Coronary artery (tissue), 2 donors: ENCODE data around the gene AFF3.

Experiments used
- DNase-seq: peaks from one replicate; pipeline ENCODE4 v3.0.0-alpha.2; 2017; ENCODE audit warnings: low spot score
- H3K27ac ChIP-seq, 2 donors: fragments of 200-600 bp; sonication (generic); one replicate each; pipeline ENCODE4 v1.5.1; 2016 to 2019
- H3K4me3 ChIP-seq: fragments of 200-600 bp; sonication (generic); 2 replicates; pipeline ENCODE4 v1.5.1; 2016; ENCODE audit warnings: mild to moderate bottlenecking, moderate library complexity
- TF ChIP-seq, protein P1 (sequence below): fragments of 200-600 bp; sonication (generic); IDR thresholded peaks from one replicate; pipeline ENCODE4 v1.5.1; 2019; ENCODE audit warnings: antibody characterized with exemption

AFF3 gene

DNA sequence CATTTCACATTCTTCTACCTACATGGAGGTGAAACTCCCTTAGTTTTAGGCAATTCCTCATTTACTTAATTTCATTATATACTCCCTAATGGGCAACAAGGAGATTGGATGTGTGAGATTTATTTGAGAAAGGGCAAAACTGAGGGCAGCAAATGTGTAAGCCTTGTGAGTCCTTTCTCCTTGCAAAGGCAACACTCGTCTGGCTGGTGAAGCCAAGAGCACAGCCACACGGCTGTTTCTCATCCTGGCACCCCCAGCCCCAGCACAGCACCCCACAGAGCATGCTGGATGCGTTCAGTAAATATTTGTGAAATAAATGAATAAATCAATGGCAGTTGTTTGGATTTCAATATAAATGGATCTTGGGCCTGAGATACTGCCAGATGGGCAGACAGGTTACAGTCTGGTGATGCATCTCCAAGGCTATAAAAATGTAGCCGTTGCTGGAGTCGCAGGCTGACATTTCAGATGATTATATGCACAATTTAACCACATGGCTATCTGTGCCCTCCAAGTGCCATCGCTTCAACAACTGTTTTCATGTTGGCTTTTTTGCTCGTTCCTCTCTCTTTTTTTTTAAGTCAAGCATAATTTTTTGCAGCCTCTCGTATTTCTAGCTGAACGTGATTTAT lies 498.5 kb downstream of the AFF3 start:
- TF ChIP-seq, protein P1, sequence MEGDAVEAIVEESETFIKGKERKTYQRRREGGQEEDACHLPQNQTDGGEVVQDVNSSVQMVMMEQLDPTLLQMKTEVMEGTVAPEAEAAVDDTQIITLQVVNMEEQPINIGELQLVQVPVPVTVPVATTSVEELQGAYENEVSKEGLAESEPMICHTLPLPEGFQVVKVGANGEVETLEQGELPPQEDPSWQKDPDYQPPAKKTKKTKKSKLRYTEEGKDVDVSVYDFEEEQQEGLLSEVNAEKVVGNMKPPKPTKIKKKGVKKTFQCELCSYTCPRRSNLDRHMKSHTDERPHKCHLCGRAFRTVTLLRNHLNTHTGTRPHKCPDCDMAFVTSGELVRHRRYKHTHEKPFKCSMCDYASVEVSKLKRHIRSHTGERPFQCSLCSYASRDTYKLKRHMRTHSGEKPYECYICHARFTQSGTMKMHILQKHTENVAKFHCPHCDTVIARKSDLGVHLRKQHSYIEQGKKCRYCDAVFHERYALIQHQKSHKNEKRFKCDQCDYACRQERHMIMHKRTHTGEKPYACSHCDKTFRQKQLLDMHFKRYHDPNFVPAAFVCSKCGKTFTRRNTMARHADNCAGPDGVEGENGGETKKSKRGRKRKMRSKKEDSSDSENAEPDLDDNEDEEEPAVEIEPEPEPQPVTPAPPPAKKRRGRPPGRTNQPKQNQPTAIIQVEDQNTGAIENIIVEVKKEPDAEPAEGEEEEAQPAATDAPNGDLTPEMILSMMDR, result no peak
- Histone ChIP-seq H3K4me3 (no peak overlapping the region), H3K27ac (no peak overlapping the region)
- no peak for DNase-seq

DNA sequence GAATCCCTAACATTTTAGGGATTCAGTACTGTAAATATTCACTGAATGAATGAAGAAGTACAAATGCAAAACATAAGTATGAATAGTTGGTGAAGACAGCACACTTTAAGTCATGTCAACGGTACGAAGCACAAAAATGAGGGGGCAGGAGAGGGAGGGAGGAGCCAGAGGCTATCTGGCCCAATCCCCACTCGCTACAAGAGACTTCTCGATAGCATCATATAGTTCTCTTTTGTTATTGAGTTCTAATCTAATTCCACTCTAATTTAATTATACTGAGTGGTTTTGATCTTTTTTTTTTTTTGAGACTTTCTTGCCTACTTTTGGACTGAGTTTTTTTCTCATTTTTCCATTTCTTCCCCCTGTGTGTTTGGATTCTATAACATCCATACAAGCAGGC lies 500.4 kb downstream of the AFF3 start:
- DNase-seq, result no peak
- Histone ChIP-seq H3K4me3 (no peak overlapping the region), H3K27ac (no peak overlapping the region)
- TF ChIP-seq, protein P1, result no peak

DNA sequence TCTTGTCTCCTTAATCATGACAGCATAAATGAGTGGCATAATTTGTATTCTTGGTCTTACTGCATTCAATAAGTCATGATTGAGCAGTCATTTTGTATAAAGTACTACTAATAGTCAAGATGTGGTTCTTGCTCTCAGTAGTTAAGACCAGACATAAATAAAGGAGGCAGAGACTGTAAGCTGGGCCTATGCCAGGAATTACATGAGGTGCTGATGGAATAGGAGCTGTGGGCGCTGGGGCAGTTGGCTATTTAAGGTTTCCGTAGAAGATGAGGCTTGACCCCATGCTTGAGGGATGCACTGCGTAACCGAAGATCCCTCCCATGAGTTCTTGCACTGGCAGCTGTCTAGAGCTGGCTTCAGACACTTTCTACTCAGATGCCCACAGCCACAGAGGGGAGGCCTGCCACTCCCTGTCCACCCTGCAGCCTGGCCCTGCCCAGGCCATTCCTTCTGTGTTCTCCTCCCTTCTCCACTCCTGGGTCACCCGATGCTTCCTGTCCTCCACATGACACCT lies 501.7 kb downstream of the AFF3 start:
- no peak for DNase-seq
- no peak overlapping the region for H3K4me3 ChIP-seq
- TF ChIP-seq, protein P1, result no peak
- H3K27ac ChIP-seq, result no peak overlapping the region

DNA sequence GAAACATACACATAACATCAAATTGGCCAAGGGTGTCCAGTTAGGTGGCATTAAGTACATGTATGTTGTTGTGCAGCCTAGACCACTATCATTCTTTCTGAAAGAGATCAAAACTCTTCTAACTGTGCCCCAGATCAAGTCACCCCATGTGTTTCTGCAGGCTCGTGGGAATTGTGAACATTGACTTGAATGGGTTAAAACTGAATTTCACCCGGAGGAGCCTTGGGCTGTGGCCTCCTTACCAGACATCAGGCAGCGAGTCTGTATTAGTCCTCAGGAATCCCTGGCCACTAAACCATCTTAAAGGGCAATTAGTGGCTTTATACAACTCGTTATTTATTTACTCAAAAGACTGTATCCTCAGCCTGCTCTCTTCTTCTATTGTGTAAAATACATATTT lies 503.6 kb downstream of the AFF3 start:
- TF ChIP-seq, protein P1, result no peak
- no peak overlapping the region for H3K4me3 ChIP-seq
- DNase-seq, result no peak
- no peak overlapping the region for H3K27ac ChIP-seq

DNA sequence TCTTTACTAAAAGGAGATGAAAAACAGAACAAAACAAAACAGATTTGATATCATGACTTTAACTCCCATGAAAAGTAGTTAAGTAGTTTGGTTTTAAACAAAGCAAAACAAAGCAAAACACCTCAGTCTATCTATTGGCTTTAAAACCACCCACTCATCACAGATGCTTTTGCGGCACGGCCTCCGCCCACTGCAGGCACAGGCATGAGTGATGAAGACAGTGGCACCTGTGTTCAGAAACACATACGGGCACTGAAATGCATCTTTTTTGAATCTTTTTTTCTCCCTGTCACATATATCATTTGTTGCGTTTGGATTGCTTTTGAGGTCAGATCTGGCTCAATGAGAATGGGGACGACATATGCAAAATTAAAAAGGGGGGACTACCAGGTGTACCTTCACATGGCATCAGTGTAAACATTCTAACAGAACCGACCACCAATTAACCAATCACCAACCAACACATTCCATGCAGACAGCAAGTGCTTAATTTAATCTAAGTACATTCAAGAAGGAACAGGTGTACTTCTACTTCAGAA lies 505.2 kb downstream of the AFF3 start:
- no peak for DNase-seq
- peak overlapping the region; percentile 33 to 73 for H3K27ac ChIP-seq
- TF ChIP-seq, protein P1, result no peak
- H3K4me3 ChIP-seq, result no peak overlapping the region

DNA sequence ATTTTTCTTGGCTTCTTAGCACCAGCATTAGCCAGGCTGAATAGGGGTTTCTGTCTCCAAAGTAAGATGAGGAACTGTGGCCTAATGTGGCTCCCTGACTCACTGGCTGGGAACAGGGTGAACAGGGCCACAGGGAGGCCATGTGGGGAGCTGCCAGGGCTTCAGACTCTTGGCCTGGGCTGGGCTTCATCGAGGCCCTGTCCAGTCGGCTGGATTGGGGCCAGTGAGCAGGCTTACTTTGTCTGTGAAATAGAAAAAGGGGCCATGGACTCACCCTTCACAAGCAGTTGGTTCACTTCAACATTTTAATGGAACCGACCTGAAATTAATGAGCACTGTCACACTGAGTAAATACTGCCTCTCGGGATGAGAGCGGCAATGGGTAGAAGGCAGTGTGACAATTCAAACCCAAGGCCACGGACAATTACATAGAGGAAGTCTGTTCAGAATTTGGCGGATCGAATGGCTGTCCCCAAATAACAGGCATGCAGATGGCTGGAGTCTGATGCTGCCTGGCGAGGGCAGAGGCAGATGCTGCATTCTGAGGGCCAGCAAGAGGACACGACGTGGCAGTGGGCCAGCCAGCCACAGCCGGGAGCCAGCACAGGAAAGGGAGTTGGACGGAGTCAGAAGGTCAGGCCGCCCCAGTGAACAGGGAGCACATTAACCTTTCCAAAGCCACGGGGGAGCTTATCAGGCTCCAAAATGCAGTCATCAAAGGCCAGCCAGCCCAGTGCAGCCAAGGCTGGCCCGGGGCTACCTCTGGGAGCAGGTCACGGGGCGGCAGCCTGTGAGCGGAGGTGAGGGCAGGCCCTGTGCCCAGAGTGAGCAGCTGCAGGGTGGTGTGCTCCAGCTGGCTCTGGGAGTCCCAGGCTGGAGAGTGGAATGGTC lies 506.0 kb downstream of the AFF3 start:
- H3K4me3 ChIP-seq, result no peak overlapping the region

More for the DNA sequence above, 506.0 kb downstream of the AFF3 start:
- TF ChIP-seq, protein P1, result no peak
- peak overlapping the region; percentile 33 to 73 for H3K27ac ChIP-seq
- no peak for DNase-seq
